Stimulated activated CD4-positive, alpha-beta T cell treated with anti-CD3 and anti-CD28 coated beads, Interleukin-2, amount 100 ng/mL, for 24 hours (primary cell): ENCODE measurements around the gene FKTN.
"Not testable (repeated sequence)": the region's sequence is repeated elsewhere in the genome, so short reads cannot be mapped to it uniquely, and the experiment has no call there.

ENCODE experiments used
- DNase-seq, 2 donors: peaks; one replicate each; pipeline ENCODE4 v3.0.0-alpha.2; 2020

The FKTN gene

GRCh38 chr9:105557804-105558610 lies at the start of gene FKTN:
Gene FKTN, plus strand, starts transcription at chr9:105558131. Its CDS starts 16,902 bp downstream, at chr9:105575033.
- peak; percentile 83 to 89 for DNase-seq

DNA sequence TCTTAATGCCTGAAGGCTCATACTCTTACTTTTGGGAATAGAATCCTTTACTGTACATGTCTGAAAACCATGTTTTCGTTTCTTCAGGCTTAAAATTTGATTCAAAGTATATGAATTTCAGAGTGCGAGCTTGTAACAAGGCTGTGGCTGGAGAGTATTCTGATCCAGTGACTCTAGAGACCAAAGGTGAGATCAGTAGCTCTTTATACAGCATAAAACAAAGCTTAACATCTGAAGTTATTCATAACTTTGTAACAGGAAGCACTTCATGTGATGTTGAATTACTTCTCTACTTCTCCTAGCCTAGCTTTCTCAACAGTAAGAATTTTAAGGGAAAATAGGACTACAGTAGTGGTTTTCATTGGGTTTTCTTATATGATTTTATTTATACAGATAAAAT lies 49.4 kb upstream of the FKTN start:
- DNase-seq: no peak

- DNase-seq: no peak
Observed at GRCh38 chr9:105510024-105510423, 47.9 kb upstream of the FKTN start.

DNA sequence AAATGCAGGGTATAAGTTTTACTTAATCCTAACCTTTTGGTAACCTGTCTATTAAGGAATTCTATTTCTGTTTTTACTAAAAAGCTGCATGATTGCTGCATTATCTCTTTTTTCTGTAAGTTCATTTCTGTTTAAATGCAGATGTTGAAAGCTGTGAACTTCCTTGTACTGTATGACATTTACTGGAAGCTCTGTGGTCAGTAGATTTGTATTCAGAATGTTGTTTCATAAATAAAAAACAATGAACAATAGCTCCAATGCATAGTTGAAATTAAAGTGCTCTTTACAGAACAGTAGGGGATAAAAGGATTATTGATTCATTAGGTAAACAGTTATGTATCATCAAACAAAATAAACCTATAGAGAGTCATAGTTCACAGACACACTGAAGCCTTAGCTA lies 46.5 kb upstream of the FKTN start:
- no peak for DNase-seq

DNA sequence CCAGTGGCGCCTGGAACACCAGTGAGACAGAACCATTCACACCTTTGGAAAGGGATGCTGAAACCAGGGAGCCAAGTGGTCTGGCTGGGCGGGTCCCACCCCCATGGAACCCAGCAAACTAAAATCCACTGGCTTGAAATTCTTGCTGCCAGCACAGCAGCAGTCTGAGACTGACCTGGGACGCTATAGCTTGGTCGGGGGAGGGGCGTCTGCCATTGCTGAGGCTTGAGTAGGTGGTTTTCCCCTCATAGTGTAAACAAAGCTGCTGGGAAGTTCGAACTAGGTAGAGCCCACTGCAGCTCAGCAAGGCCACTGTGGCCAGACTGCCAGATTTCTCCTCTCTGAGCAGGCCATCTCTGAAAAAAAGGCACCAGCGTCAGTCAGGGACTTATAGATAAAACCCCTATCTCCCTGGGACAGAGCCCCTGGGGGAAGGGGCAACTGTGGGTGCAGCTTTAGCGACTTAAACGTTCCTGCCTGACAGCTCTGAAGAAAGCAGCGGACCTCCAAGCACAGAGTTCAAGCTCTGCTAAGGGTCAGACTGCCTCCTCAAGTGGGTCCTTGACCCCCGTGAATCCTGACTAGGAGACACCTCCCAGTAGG lies 42.0 kb upstream of the FKTN start:
- no peak for DNase-seq

DNA sequence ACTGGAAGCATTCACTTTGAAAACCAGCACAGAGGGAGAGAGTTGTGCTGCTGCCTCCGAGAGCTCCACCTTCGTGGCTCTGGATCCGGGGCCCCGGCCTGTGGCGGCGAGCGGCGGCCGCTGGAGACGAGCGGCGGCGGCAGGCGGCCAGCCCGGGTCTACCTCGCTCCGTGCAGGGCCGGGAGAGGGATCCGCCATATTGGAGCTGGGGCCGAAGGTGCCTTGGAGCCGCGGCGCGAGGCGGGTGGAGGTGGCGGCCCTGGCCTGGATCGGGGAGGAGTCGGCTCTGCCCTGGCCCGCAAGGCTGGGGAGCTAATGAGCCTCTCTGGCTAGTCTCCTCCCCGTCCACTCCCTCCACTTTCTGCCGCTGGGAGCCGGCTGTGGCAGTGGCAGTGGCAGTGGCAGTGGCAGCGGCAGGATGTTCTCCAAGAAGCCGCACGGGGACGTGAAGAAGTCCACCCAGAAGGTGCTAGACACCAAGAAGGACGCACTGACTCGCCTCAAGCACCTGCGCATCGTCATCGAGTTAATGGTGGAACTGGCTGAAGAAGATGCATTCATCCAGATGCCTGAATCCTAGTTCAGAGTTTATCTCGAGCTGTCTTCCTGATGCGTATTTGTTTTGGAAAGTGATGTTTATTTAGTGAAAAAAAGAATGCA lies 38.1 kb upstream of the FKTN start:
- DNase-seq: peak; percentile 40 to 41

DNA sequence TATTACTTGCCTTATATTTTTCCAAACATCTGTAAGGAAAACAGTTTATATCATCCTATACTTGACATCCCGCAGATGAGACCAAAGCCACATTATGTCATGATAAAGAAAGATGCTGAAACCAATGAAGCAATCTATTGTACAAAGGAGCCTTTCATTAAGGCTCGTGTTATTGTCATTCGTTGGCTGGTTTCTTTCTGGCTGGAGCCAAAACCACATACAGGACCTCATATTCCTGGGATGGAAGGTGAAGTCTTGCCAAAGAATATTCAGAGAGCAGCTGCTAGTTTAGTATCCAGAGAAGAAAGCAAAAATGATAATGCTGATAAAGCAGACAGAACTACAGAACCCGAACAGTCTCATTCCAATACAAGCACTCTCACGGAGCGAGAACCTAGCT lies 36.9 kb upstream of the FKTN start:
- DNase-seq: not testable (repeated sequence)

- not testable (repeated sequence) for DNase-seq
Observed at GRCh38 chr9:105522618-105523385, 35.1 kb upstream of the FKTN start.

DNA sequence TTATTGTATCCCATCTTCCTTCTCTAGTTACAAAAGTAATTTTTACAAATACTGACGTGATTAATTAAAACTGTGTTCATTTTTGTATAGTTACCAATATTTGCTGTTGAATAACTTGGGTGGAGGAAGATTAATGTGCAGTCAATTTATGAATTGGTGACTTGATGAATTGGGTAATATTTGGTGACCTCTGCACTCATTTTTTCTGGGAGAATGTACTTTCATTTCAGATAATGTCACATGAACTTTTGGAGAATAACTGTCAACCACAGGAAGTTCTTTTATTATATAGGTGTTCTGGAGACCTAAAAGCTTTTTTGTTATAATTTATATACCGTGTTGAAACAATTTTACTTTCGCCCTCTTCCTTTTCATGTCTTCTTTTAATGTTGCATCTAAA lies 26.4 kb upstream of the FKTN start:
- DNase-seq: no peak

DNA sequence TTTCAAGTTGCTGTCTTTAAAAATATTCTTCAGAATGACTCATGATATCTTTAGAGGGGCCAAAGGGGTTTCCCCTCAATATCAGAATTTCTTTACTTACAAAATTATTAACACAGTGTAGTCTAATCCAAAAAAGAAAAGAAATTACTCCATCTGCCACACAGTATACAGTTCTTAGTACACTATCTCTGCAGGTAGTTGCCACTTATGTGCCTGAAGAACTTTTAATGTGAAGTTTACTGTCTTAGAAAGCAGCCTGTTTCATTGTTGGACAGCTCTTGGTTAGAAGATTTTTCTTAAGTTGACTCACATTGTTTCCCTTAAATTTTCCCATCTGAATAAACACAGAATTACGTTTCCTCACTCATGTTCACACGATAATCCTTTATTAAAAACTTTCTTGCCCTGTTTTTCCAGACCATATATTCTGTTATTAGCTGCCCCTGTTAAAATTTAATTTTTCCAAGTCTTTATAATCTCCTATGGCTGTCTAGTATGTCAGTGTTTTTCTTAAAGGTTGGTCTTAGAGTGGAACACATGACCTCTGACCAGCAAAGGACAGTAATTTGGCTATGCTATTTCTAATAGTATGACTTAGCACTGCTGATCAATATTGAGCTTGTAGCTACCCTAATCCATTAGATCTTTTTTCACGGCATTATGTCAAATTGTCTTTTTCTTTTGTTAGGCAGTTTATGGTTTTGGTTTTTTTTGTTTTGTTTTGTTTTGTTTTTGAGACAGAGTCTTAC lies 21.8 kb upstream of the FKTN start:
- DNase-seq: no peak

GRCh38 chr9:105539452-105539851 lies 18.5 kb upstream of the FKTN start:
- no peak for DNase-seq

DNA sequence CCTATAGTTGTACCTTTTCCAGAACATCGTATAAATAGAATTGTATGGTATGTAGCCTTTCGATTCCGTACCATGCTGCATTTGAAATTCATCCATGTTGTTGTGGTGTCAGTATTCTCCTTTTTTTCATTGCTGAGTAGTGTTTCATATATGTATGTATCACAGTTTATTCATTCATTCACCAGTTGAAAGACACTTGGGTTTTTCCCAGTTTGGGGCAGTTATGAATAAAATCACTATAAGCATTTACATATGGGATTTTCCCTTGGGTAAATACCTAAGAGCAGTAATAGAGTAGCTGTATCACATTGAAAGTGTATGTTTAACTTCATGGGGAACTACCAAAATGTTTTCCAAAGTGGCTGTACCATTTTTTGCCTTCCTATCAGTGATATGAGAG lies 16.1 kb upstream of the FKTN start:
- no peak for DNase-seq

DNA sequence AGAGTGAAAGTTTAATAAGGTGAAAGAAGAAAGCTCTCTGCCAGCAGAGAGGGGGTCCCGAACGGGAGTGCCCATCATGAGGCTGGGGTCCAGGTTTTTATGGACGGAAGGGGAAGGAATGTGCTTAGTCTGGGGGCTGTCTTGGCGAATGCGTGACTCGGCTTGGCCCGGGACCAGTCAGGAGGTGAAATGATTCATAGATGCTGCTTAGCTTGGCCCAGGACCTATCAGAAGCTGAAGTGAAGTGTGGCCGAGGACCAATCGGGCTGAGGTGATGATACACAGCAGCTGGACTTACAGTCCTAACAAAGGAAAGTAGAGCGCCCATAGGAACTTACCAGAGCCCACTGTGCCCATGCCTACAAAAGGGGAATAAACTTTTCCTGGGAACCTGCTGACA lies 3.9 kb upstream of the FKTN start:
- DNase-seq: no peak

- no peak for DNase-seq
Observed at GRCh38 chr9:105572455-105572854, 14.5 kb downstream of the FKTN start.

DNA sequence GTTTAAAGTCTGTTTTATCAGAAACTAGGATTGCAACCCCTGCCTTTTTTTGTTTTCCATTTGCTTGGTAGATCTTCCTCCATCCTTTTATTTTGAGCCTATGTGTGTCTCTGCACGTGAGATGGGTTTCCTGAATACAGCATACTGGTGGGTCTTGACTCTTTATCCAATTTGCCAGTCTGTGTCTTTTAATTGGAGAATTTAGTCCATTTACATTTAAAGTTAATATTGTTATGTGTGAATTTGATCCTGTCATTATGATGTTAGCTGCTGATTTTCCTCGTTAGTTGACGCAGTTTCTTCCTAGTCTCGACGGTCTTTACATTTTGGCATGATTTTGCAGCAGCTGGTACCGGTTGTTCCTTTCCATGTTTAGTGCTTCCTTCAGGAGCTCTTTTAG lies 22.0 kb downstream of the FKTN start:
- DNase-seq: not testable (repeated sequence)

- not testable (repeated sequence) for DNase-seq
Observed at GRCh38 chr9:105581550-105581949, 23.6 kb downstream of the FKTN start.

- DNase-seq: no peak
Observed at GRCh38 chr9:105593145-105593544, 35.2 kb downstream of the FKTN start.

- DNase-seq: no peak
Observed at GRCh38 chr9:105608721-105609598, 51.0 kb downstream of the FKTN start.

DNA sequence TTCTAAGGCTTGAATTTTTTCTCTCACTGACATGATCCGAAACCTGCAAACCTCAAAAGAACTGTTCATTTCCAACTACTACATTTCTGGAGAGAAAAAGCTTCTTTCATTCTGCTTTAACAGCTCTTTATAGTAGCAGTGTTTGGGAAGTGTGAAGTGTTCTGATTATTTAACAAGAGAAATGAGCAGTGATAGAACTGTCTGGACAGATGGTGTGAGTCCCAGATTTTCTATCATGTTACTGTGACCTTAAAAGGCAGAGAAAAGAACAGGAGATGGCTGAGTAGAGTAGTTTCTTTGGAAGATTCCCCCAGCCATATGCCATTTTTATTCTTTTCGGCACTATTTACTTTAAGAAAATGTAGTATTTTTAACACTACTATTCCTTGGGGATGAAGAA lies 63.1 kb downstream of the FKTN start:
- DNase-seq: no peak

DNA sequence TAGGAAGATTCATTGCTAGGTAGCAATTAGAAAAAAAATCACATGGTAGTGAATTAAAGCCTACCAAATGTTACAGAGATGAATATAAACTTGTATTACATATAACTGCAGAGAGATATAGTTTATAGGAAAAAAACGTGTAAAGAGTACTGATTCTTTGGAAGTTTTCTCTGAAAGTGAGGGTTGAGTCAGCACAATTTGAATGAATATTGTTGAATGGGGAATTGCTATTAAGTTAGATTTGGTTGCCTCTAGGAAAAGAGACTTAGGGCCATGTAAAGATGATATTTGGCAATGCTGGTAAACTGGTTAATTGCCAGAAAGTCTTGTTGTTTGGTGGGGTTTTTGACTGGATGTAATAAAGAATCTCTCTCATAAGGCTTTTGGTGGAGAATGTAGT lies 67.2 kb downstream of the FKTN start:
- no peak for DNase-seq

DNA sequence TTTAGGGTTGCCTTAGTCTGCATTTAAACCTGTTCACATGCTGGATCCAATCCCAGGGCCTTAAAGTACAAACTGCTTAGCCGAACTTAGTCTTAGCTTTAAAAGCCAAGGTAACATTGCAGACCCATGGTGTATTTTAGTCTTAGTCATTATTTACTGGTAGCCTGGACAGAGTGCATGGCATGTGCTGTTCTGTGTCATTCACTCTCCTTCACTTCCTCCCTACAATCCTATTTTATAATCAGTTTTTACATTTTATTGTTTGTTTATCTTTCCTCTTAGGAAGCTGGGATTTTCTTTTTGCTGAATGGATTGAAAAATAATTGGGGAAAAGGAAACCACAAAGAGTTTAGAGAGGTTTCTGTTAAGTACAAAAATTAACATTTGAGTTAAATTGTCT lies 74.9 kb downstream of the FKTN start:
- DNase-seq: no peak

- no peak for DNase-seq
Observed at GRCh38 chr9:105633411-105633810, 75.5 kb downstream of the FKTN start.
